NCI-H2171 treated with DMSO at 0.1 percent for 48 hours (cell line): Measurements from ENCODE around the gene ING4.

Experiments used
- DNase-seq: peaks from one replicate; lab custom pipeline; 2025; lab: John Stamatoyannopoulos, UW

The ING4 gene

DNA sequence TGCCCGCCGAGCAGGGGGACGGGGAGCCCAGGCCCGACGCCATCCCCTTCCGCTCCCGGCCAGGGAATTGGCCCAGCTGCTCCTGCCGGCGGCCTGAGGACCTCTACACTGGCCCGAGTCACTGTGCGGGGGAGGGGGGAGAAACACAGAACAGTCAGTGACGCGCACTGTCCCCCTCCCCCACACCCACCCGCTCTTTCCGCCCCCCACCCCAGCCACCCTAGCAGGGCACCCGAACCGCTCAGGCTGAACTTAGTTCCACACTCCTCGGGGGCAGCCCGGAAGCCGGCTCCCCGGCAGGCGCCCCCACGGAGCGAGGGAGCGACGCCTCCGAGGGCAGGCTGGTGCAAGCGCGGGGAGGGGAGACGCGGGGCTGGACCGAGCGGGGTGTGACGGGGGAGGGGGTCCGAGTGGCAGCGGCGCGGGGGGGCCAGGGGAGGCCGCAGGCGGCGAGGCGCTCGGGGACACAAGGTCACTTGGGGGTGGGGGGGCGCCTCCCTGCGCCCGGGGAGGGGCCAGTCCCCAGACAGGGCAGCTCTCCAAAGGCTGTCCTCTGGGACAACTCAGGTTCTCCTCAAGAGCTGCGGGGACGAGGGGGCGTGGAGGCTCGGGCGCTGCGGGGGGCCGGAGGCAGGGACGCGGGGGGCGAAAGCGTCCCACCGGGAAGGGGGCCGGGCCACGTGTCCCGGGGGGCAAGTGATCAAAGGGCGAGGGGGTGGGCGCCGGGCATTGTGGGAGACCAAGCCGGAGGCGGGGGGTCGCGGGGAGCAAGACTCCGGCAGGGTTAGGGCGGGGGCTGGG is 56.4 kb downstream of the ING4 start:
- DNase-seq: peak; percentile 65

DNA sequence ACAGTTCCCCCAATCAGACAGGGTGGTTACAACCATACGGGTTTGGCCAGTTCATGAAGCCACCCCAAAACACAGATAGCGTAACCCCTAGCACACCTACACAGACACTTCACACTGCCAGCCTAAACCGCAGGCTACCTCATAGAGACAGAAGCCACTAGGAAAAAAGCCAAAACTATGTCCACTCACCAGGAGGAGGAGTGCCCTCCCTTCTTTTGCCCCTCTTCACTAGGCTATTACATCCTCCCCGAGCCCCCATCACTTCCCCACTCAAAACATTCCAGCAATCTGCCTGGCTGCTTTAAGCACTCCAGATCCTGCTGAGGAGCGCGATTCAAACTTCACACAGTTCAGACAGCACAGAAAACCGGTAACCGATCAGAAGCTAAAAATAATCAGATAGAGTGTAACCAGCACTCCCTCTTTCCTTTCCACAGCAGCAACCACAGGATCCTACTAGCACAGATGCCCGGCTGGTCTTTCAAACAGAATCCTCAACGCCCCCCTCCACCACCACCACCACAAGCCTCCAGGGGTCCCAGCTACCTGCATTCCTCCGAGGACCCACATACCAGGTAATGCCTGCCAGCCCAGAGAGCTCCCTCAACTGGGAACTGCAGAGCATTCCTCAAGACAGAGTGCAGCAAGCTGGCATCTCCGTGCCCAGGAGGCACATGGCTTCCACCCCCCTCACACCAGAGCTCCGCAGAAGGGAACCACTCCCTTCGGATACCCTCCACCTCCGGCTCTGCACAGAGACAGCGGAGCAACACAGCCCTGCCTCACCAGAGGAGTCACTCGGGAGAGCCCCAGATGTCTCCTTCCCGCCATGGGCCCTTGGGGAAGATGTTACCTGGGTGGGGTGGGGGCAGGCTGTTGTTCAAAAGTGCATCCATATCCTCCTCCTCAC is 57.2 kb downstream of the ING4 start:
- DNase-seq: peak; percentile 90

DNA sequence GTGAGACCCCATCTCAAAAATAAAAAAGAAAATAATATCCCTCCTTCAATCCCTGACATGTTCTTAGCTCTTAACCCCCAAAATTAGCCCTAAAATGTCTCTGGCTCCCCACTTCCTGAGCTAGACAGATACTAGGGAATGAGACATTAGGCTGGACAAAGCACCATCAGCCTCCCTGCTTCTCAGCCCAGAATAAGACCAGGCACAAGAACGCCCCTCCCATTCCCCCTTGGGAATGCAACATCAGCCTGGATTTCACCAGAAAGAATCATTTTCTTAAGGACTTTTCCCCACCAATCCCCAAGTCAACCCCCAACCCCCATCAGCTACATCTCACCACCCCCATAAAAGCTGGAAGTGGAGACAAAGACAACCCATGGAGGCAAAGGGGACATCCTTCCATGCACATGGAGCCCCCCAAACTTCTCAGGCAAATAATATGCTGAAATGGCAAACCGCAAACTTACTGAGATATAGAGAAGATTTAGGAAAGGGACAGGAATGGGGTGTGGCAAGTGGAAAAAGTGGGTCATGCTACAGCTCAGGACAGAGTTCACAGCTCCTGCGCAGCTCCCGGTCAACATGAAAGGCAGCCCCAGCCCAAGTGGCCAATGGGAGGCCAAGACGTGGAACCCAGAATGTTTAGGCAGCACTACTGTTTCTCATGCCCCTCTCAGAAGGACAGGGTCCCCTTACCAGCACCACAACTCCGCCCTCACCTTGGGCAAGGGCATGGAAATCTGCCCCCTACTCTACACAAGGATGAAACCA is 58.5 kb downstream of the ING4 start:
- no peak for DNase-seq

DNA sequence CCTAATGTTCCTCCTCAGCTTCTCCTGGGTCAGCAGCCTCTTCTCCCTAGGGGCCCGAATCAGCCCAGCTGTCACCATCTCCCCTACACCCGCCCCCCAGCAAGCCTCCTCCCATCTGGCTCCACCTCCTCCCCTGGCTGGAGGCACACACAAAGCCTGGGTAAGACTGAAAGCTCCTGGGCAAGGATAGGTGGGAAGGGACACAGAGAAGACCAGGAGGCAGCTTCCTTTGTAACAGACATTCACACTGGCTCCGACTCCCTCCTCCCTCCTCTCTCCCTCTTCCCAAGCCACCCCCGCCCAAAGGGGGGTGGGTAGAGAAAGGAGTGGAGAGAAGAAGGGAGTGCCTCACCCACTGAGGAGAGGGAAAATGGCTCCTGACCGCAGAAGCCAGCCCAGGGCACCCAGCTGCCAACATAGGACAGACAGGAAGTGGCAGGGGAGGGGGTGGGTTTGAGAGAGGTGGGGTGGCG is 59.8 kb downstream of the ING4 start:
- peak; percentile 100 for DNase-seq

GRCh38 chr12:6602526-6602925 is 60.4 kb downstream of the ING4 start:
- no peak for DNase-seq
